ENCODE measurements around the gene CCNI.

DNA sequence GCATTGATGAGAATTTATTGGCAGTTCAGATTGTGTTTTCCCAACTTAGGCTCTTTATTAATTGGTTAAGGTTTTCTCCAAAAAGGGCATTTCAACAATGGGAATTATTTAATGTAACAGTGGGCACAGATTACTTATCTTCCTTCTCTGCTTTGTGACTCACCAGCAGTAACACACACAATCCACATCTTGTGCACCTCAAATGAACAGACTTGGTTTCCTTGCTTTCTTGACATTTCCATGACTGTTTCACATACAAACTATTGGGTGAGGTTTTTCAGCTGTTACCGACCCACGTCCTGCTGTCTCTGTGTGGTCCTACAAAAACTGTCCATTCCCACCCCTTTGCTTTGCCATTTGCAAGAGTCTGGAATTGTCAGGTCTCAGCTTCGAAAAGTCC is 38.1 kb downstream of the CCNI start:
- TF ChIP-seq CTCF (IDR thresholded peaks at IDR 0.05) (no peak), POLR2A (IDR thresholded peaks at IDR 0.05) (no peak)

Measured in testis (tissue), 2 donors.